RCC 7860 (cell line): ENCODE measurements around the gene BLVRA.
"Not testable (repeated sequence)": the region's sequence is repeated elsewhere in the genome, so short reads cannot be mapped to it uniquely, and the experiment has no call there.

Experiments
- DNase-seq: peaks from one replicate; pipeline ENCODE4 v3.0.0-alpha.2; 2015; ENCODE audit warnings: low spot score
- FAIRE-seq: peaks from 2 replicates; lab custom pipeline; 2012; peaks lifted over from hg19 to GRCh38; lab: Jason Lieb, UNC

The BLVRA gene

DNA sequence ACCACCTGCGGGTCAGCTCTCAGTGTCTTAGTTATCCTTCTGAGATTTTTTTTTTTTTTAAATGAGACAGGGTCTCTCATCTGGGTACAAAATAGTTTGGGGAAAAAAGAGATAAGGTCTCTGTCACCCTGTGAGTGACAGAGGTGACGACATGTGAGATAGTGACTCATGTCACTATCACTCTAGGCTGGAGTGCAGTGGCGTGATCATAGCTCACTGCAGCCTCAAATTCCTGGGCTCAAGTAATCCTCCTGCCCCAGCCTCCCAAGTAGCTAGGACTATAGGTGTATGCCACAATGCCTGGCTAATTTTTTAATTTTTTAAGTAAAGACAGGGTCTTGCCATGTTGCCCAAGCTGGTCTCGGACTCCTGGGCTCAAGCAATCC, 10.4 kb downstream of the BLVRA start:
- FAIRE-seq (no peak), DNase-seq (no peak)

DNA sequence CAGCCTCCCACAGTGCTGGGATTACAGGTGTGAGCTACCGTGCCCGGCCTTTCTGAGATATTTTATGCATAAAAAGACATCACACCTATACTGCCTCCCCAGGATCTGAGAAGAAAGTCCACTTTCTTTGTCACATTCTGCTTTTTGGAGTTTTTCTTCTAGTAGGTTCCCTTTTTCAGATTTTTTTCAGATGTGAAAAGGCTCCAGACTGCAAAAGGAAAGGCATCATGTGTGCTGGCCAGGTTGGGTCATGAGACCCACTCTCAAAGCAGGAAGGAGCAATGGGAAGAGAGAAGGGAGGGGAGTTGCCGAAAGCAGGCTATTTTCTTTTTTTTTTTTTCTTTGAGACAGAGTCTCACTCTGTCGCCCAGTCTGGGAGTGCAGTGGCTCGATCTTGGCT, 10.8 kb downstream of the BLVRA start:
- DNase-seq (no peak), FAIRE-seq (no peak)

DNA sequence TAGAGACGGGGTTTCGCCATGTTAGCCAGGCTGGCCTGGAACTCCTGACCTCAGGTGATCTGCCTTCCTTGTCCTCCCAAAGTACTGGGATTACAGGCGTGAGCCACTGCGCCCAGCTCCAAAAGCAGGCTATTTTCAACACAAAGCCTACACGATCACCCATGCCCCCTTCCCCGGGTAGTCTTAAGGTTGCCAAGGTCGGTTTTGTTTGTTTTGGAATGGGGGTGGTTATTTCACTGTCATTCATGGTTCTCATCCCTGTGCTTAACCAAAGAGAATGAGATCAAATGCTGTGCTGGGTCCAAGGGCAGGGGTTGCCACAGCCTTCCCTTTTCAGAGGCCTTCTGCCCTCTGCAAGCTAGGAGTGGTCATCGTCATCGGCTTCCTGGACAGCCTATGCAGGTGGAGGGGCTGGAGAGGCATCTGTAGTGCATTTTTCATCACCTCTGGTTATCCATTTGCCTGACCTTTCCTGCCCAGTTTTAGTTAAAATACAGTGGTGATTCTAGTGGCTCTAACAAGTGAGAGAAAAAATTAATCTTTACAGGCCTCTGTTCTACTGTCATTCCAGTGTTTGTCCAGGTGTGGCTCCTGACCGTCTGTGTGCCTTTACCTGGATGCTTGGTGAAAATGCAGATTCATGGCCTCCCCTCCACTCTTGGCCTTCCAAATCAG, 11.4 kb downstream of the BLVRA start:
- FAIRE-seq (no peak), DNase-seq (no peak)

DNA sequence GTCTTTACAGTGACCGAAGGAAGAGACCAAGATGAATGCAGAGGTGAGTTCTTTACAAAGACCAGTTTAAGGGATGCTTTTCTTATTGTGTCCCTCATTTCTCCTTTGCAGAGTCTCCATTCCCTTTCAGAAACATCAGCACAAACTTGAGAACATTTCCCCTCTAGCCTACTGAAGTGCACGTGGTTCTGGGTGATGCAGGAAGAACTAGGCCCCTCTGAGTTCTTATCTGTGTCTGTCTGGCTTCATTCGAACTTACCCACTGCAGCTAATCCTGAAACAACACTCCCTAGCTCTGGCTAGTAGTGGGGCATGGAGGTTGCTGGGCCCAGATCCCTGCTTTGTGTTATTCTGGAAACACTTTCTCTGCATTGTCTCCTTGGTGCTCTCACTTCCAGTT, 12.6 kb downstream of the BLVRA start:
- DNase-seq: no peak
- FAIRE-seq: no peak

DNA sequence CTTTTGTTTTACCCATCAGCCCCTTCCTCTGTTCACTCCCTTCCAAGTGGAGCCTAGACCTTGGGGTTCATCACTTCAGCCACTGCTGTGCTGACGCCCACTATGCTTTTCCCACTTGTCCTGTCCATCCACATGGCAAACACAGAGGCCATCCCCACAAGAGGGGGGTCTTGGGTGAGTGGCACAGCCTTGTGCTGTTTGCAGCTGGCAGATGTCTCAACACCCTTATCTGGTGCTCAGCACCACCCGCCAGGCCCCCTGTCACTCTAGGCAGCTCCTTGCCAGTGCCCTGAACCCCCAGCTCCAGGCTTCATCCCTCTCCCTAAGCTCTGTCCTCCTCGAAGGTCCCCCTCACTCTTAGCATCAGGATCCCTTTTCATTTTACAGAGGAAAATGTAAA, 13.1 kb downstream of the BLVRA start:
- no peak for DNase-seq
- no peak for FAIRE-seq

DNA sequence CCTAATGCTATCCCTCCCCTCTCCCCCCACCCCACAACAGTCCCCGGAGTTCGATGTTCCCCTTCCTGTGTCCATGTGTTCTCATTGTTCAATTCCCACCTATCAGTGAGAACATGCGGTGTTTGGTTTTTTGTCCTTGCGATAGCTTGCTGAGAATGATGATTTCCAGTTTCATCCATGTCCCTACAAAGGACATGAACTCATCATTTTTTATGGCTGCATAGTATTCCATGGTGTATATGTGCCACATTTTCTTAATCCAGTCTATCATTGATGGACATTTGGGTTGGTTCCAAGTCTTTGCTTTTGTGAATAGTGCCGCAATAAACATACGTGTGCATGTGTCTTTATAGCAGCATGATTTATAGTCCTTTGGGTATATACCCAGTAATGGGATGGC, 14.8 kb downstream of the BLVRA start:
- DNase-seq, FAIRE-seq: not testable (repeated sequence)

DNA sequence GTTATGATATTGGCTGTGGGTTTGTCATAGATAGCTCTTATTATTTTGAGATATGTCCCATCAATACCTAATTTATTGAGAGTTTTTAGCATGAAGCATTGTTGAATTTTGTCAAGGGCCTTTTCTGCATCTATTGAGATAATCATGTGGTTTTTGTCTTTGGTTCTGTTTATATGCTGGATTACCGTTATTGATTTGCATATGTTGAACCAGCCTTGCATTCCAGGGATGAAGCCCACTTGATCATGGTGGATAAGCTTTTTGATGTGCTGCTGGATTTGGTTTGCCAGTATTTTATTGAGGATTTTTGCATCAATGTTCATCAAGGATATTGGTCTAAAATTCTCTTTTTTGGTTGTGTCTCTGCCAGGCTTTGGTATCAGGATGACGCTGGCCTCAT, 16.8 kb downstream of the BLVRA start:
- not testable (repeated sequence) for FAIRE-seq, DNase-seq

DNA sequence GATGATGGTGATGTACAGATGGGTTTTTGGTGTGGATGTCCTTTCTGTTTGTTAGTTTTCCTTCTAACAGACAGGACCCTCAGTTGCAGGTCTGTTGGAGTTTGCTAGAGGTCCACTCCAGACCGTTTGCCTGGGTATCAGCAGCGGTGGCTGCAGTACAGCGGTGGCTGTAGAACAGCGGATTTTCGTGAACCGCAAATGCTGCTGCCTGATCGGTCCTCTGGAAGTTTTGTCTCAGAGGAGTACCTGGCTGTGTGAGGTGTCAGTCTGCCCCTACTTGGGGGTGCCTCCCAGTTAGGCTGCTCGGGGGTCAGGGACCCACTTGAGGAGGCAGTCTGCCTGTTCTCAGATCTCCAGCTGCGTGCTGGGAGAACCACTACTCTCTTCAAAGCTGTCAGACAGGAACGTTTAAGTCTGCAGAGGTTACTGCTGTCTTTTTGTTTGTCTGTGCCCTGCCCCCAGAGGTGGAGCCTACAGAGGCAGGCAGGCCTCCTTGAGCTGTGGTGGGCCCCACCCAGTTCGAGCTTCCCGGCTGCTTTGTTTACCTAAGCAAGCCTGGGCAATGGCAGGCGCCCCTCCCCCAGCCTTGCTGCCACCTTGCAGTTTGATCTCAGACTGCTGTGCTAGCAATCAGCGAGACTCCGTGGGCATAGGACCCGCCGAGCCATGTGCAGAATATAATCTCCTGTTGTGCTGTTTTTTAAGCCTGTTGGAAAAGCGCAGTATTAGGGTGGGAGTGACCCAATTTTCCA, 20.0 kb downstream of the BLVRA start:
- not testable (repeated sequence) for FAIRE-seq, DNase-seq

DNA sequence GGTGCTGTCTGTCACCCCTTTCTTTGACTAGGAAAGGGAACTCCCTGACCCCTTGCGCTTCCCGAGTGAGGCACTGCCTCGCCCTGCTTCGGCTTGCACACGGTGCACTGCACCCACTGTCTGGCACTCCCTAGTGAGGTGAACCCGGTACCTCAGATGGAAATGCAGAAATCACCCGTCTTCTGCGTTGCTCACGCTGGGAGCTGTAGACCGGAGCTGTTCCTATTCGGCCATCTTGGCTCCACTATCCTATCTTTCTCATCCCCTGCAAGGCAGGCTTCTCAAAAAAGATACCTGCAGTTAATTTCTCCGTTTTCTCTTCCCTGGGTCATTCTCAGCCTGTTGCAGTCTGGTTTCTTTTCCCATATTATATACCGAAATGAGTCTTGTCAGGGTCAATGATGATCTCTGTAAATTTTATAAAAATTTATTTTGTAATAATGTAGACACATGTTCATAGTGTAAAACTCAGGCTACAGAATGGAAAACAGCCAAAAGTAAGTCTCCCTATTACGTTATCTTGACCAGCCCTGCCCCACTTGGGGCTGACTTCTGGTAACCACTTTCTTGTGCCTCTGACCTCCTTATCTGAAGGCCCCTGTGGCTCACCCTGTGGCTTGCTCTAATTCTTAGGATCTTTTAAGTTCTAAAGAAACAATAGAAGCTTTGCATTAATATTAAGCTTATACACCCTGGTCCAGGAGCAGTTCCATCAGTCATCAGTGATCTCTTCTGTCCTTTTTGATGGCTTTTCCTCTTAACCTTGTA, 20.7 kb downstream of the BLVRA start:
- no peak for FAIRE-seq
- DNase-seq: no peak

DNA sequence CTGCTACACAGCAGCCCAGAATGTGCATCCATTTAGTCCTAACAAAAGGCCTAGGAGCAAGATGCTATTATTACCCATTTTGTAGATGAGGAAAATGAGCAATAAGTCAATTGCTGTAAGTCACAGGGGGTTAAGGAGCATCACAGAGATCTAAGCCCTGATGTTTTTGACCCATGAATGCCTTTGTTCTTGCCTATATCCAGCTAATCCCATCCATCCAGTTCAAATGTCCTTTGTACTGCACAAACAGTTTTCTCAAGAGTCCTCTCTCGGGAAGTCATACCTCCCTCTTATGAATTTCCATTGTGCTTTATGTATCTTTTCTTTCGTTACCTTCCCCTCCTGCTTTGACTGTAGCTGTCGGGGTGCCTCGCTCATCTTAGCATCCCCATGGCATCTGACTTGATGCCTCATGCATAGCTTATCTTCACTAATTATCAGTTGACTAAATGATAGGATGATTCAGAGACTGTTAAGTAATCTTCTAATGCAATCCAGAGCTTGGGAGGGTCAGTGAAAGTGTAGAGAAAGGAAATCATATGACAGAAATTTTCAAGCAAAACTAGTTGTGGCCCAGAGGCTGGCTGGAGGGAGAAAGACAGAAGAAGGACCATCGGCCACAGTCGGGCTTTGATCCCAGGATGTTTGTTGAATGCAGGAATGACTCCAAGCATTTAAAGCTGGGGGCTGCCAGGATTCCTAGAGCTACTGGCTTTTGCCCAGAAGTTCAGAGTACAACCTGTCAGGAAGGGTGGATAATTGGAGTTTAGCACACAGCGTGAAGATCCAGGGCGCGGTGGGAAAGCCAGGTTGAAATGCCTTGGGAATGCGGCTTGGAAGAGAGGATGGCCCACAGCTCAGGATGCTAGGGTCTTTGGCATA, 23.5 kb downstream of the BLVRA start:
- FAIRE-seq (no peak), DNase-seq (no peak)

DNA sequence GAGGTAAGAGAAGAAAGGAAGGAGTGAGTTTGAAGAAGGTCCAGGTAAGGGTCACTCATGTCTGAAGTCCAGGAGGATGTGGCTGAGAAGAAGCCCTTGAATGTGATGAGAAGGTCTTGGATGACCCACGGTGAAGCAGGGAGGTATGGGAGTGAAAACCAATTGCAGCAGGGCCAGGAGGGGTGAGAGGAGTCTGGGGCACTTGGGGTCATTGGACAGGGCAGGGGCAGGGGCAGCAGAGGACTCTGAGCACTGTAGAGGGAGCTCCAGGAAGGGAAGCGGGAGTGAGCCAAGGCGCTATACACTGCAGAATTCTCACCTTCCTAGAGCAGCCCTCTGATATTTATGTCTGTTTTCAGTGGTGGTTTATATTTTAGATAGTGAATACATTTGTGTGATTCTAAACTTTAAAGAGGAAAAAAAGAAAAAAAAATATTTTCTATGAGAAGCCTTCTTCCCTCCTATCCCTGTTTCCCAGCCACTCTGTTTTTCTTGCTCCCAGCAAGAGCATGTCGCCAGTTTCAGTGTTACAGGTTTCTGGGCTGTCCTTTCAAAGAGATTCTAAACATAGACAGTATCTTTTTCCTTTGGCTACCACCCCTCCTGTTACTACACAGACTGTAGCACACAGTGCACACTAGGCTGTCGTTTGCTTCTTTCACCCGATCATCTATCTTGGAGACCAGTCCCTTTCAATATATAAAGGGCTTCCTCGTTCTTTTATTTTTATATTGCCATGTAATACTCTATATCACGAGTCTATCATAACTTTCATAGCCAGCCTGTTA, 24.5 kb downstream of the BLVRA start:
- no peak for DNase-seq

DNA sequence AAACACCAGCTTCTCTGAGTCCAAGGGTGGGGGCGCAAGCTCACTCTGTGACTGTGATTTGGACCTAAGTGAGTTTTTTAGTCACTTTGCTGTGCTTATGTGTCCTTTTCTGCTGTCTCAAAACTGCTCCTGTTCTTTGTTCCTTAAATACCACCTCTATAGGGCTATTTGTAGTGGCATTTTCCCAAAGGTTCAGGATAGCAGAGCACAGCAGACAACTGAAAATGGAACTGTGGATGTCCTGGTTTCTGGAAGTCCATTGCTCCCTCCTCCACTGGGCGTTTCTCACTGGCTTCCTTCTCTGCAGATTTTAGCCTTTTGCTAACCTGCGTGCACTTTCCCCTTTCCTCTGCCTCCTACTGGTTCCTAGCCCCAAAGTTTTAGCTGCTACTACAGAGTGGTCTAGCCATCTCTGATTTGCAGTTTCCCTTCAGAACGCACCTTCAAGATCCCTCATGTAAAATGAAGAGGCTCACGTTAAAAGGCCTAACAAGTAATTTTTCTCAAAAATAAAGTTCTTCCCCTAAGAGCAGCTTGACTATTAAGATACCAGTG, 25.6 kb downstream of the BLVRA start:
- no peak for DNase-seq
- no peak for FAIRE-seq

More for the DNA sequence above, 24.5 kb downstream of the BLVRA start:
- FAIRE-seq: no peak

DNA sequence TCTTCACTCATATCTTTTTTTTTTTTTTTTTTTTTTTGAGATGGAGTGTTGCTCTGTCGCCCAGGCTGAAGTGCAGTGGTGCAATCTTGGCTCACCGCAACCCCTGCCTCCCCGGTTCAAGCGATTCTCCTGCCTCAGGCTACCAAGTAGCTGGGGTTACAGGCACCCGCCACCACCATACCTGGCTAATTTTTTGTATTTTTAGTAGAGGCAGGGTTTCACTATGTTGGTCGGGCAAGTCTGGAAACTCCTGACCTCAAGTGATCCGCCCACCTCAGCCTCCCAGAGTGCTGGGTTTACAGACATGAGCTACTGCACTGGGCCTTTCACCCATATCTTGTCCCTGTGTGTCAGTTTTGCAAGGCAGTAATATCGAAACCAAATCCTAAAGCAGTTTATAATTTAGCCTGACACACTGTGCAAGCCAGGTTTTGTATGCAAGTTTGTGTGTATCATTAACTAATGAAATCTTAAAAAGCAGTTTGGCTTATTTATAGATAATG, 26.2 kb downstream of the BLVRA start:
- not testable (repeated sequence) for FAIRE-seq
- DNase-seq: peak; percentile 32

DNA sequence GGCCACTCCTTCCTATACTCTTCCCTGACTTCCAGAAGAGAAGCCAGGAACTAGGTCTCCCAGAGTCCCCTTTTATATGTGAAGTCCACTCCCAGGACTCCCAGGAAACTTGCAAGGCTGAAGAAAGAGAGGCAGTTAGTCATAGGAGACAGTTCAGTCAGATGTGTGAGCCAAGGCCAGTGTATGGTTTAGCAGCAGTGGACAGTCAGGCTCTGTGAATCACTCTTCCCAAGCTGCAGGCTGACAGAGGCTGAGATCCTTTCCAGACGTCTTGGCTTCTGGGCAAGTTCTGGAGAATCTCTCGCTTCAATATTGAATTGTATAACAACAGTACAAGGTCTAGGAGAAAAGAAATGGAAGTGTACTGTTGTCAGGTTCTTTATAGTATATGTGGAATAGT, 26.9 kb downstream of the BLVRA start:
- DNase-seq: peak; percentile 89
- peak; percentile 97 for FAIRE-seq

DNA sequence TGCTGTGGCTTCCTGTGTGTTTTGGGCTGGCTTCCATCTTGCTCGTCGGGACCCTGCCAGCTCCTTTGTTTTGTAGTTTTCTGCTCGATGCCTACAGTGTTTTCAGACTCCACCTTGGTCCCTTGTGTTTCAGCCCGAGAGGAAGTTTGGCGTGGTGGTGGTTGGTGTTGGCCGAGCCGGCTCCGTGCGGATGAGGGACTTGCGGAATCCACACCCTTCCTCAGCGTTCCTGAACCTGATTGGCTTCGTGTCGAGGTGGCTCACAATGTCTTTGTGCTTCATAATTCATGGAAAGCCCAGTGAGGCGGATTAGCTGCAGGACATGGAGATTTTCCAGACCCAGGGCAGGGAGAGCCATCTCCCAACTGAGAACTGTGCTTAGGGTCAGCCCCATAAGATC, 29.3 kb downstream of the BLVRA start:
- FAIRE-seq (no peak), DNase-seq (no peak)

DNA sequence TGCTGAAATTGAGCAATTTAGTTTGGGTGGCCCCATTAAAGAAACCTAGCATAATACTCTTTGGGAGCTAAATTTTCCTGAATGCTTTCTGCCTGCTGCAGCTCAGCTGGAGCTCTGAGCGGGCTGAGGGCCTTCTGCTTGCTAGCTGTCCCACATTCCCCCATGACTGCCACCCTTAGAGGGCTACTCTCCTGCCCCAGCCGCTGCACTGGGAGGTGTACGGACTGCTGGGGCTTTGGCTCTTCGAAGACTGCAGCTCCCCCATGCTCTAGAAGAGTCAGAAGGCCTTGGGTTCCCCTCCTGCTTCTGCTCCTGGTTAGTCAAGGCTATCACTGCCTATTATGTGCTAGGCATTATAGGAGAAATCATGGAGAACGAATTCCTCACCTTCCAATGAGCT, 31.5 kb downstream of the BLVRA start:
- DNase-seq (no peak), FAIRE-seq (no peak)

DNA sequence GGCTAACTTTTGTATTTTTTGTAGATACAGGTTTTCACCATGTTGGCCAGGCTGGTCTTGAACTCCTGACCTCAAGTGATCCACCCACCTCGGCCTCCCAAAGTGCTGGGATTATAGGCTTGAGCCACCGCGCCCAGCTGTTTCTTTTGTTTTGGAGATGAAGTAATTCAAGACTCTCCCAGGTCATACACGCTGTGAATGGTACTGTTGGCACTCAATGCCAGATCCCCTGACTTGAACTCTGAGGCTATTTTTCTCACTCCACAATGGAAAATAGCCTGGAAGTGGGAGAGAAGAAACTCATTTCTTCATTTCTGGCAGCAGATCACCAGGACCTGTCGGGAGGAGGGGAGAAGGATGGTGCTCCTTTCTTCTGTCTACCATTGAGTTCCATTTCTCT, 32.4 kb downstream of the BLVRA start:
- no peak for FAIRE-seq
- no peak for DNase-seq

DNA sequence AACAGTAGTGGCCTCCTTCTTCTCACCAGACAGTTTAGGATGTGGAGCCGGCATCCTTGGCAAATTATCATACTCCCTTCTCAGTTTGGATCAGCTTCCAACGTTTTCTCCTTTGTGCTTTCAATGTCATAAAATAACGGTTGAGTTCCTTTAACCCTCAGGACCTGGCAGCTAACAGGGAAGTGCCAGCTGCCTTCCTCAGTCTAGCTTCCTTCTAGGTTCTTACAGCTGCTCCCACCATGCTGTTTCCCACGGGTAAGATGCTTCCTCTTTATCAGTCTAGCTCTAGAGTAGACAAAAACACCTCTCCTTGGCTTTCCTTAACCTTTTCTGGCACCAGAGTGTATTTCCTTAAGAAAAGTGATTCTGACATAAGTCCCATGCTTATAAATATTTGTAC, 33.2 kb downstream of the BLVRA start:
- FAIRE-seq (no peak), DNase-seq (no peak)

DNA sequence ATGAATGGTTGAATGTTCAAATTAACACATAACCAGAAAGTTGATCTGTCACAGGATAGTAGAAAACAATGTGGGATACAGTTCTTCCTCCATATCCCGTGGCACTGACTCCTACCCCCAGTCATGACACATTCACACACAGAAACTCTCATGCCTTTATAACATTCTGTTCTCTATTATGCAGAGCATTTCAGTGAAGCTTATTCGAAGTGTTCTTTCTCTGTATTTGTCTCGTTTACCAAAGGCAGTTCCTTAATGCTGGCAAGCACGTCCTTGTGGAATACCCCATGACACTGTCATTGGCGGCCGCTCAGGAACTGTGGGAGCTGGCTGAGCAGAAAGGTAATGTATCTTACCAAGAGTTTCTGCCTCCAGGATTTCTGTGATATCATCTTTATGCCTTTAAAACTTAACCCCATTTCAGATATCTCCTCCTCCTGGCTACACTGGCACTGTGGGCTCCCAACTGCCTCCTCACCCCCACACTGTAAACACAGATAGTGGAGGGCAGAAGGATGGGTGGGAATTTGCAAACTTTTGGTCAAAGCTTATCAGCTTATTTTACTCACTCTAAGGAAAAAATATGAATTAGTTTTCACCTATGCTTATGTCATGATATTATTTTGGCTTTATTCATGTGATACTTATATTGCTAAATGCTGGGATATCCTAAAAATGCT, 34.1 kb downstream of the BLVRA start:
- FAIRE-seq (no peak), DNase-seq (no peak)
